ENCODE data around the gene TREX2. TPM values are rescaled to one million over a fixed set of nuclear protein-coding genes. Genes with fewer than 3 reads are reported as not detected.

Gene TREX2, protein sequence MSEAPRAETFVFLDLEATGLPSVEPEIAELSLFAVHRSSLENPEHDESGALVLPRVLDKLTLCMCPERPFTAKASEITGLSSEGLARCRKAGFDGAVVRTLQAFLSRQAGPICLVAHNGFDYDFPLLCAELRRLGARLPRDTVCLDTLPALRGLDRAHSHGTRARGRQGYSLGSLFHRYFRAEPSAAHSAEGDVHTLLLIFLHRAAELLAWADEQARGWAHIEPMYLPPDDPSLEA
- total RNA-seq = 1 to 10 TPM in 1 of 2 experiments, under 1 TPM in 1; 0.74 to 1.1 TPM

DNA sequence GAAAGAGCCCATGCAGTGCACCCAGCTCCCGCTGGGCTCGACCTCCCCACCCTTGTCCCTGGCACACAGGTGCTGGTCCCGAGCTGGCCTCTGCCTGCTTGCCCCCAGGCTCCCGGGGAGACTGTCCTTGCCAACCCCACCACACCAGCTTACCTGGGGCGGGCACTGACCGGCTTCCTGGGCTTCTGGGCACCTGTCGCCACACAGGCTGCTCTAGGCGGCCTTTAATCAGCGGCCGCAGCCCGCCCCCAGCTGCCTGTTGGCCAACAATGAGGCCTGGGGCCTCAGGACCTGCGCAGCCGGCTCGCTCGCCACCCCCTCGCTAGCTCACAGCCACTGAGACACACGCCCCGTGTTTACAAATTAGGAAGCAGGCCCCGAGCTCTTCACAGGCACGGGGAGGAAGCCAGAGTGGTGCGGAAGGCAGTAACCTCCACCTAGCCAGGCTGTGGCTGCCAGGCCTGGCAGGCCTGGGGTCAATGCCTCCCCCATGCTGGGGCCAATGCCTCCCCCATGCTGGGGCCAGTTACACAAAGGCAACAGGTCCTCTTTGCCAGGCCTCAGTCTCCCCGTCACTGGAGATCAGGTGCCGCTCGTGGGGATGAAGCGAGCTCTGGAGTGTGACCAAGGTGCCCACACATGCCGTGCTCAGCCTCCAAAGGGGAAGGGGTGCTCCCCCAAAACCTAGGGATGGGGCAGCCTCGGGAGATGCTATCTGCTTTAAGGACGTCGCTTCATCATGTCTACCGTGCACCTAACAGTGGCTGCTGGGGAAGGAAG is at the start of gene TREX2:
TSS of gene TREX2 (minus strand) at position 201 of the 780 bp plus-strand sequence. CDS start 626 bp downstream, outside the sequence.
- Mint-ChIP-seq H3K27ac (no peak within 1 kb of the TSS), H3K4me3 (no peak within 1 kb of the TSS), H3K9me3 (no peaks in the 10 kb centered on the region), H3K27me3 (no peaks in the 10 kb centered on the region), H3K4me1 (ENCODE audit: low read depth) (no peaks in the 10 kb centered on the region), H3K36me3 (no peaks in the 10 kb centered on the region)
- no peak for DNase-seq
- CTCF ChIA-PET = interaction anchor here (0.9 kb wide), 1 partner anchor 93 kb away, joined by 3 read pairs; no protein-coding TSS in a partner anchor
- POLR2A ChIA-PET = no interaction called here
- intact Hi-C loops (cut with micrococcal nuclease) = no loop called here

DNA sequence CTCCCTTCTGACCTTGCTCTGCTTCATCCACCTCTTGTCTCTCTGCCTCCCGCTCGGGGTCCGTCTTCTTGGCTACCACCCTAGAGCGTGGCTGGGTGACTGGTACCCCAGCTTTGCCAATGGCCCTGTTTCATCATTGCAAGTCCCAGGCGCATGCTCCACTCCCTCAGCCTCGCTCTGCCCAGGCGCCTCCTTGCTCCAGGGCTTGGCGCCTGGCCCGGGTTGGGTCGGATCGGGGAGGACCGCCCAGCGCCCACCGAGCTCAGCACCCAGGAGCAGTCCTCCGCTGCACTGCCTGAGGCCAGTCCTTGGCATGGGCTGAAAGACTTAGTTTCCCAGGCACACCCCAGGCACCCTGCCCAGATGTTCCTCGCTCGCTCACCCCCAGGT is 49.5 kb upstream of the TREX2 start:
- Mint-ChIP-seq H3K9me3 (no peaks in the 10 kb centered on the region), H3K27me3 (no peaks in the 10 kb centered on the region), H3K4me1 (ENCODE audit: low read depth) (peaks cover 2% of the 10 kb centered on the region), H3K4me3 (no peak overlapping the region), H3K27ac (no peak overlapping the region), H3K36me3 (no peaks in the 10 kb centered on the region)
- no peak for DNase-seq
- intact Hi-C loops (cut with micrococcal nuclease) = no loop called here
- CTCF ChIA-PET = no interaction called here
- POLR2A ChIA-PET = no interaction called here

DNA sequence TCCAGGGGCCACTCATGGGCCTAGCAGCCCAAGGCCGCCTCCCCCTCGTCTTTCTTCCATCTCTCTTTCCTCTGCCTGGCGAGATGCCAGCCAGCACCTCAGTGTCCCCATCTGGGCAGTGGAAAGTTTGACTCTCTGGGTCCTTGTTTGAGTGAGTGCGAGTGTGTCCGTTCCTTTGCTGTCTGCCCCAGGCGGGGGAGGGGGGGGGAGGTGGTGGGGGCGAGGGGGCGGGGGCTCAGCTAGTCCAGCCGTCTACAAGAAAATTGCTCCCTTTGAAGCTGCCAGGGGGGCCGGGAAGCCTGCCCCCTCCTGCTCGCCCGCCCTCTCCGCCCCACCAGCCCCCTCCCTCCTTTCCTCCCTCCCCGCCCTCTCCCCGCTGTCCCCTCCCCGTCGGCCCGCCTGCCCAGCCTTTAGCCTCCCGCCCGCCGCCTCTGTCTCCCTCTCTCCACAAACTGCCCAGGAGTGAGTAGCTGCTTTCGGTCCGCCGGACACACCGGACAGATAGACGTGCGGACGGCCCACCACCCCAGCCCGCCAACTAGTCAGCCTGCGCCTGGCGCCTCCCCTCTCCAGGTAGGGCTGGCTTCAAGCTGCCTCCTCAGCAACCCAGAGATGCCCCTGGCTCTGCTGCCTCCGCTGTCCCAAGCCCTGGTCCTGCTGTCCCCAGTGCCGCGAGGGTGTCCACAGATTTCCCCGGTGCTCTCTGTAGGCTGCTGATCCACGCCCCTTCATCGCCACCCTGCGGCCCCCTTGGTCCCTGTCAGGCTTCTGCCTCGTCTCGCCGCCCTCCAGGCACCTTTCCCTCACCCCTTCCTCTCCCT is 48.9 kb upstream of the TREX2 start, which contains the start of gene BGN:
TSS of gene BGN (plus strand) at position 440 of the 821 bp plus-strand sequence. CDS start 9,652 bp downstream, outside the sequence.
- H3K27me3 Mint-ChIP-seq = no peaks in the 10 kb centered on the region
- peaks cover 2% of the 10 kb centered on the region for H3K4me1 Mint-ChIP-seq (ENCODE audit: low read depth)
- H3K27ac Mint-ChIP-seq = no peak within 1 kb of the TSS
- CTCF ChIA-PET = no interaction called here
- intact Hi-C loops (cut with micrococcal nuclease) = no loop called here
- no peak within 1 kb of the TSS for H3K4me3 Mint-ChIP-seq
- H3K36me3 Mint-ChIP-seq = no peaks in the 10 kb centered on the region
- H3K9me3 Mint-ChIP-seq = no peaks in the 10 kb centered on the region
- POLR2A ChIA-PET = no interaction called here
- DNase-seq = peak; percentile 15

DNA sequence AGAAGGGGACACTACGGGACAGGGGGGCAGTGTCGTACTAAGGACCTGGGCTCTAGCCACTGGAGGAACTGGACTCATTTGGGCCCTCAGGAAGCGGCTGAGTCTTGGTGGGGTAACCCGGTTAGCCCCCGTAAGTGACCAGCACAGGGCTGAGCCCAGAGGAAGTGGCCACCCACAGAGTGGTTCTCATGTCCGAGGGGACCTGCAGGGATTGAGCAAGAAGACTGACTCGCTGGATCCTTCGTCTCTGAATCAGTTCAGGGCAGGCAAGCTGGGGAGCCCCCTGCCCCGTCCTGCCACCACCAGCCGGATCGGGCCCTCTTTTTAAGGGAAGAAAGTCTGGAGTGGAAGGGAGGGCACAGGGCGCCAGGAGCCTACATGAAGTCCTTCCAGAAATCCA is 48.2 kb upstream of the TREX2 start:
- ChIA-PET POLR2A (no interaction called here), CTCF (no interaction called here)
- H3K27me3 Mint-ChIP-seq = no peaks in the 10 kb centered on the region
- intact Hi-C loops (cut with micrococcal nuclease) = no loop called here
- no peak overlapping the region for H3K27ac Mint-ChIP-seq
- DNase-seq = no peak
- peaks cover 2% of the 10 kb centered on the region for H3K4me1 Mint-ChIP-seq (ENCODE audit: low read depth)
- no peak overlapping the region for H3K4me3 Mint-ChIP-seq
- H3K36me3 Mint-ChIP-seq = no peaks in the 10 kb centered on the region
- no peaks in the 10 kb centered on the region for H3K9me3 Mint-ChIP-seq

DNA sequence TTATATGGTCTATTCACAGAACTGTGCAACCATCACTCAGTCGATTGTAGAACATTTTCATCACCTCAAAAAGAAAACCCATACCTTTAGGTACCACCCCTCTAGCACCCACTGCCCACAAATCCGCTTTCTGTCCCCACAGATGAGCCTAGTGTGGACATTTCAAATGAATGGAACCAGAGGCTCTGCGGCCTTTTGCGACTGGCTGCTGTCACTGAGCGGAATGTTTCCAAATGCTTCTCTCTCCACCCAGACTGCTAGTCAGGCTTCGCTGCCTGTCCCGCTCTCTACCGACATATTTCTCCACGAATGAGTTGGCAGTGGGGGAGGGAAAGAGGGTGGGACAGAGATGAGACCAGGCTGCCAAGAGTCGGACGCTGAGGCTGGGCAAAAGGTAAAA is 47.2 kb upstream of the TREX2 start:
- CTCF ChIA-PET = no interaction called here
- no peak overlapping the region for H3K4me3 Mint-ChIP-seq

DNA sequence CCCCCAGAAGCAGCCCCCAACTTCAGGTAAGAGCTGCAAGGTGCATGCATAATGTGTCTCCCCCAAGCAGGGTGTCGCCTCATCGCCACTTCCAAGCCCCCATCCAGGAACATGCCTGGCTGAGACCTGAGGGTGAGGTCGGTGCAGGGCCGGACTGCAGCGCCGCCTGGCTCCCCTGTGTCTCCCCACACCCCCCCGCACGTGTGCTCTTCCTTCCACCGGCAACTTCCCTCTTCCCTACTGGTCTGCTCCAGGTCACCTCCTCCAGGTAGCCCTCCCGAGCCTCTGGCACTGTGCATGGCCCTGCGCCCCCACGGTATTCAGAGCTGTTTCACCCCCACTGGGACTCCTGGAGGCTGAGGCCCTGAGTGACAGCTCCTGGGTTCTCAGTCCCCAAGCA is 46.7 kb upstream of the TREX2 start:
- H3K4me3 Mint-ChIP-seq = no peak overlapping the region
- H3K4me1 Mint-ChIP-seq (ENCODE audit: low read depth) = peaks cover 2% of the 10 kb centered on the region
- POLR2A ChIA-PET = no interaction called here
- intact Hi-C loops (cut with micrococcal nuclease) = no loop called here
- H3K36me3 Mint-ChIP-seq = no peaks in the 10 kb centered on the region
- H3K9me3 Mint-ChIP-seq = no peaks in the 10 kb centered on the region
- H3K27me3 Mint-ChIP-seq = no peaks in the 10 kb centered on the region
- no peak overlapping the region for H3K27ac Mint-ChIP-seq
- DNase-seq = no peak
- CTCF ChIA-PET = interaction anchor here (0.9 kb wide), 1 partner anchor 14 kb away, joined by 3 read pairs; no protein-coding TSS in a partner anchor

More for the DNA sequence above, 47.2 kb upstream of the TREX2 start:
- Mint-ChIP-seq H3K27me3 (no peaks in the 10 kb centered on the region), H3K9me3 (no peaks in the 10 kb centered on the region), H3K27ac (no peak overlapping the region), H3K36me3 (no peaks in the 10 kb centered on the region), H3K4me1 (ENCODE audit: low read depth) (peaks cover 2% of the 10 kb centered on the region)
- POLR2A ChIA-PET = no interaction called here
- intact Hi-C loops (cut with micrococcal nuclease) = no loop called here
- no peak for DNase-seq

DNA sequence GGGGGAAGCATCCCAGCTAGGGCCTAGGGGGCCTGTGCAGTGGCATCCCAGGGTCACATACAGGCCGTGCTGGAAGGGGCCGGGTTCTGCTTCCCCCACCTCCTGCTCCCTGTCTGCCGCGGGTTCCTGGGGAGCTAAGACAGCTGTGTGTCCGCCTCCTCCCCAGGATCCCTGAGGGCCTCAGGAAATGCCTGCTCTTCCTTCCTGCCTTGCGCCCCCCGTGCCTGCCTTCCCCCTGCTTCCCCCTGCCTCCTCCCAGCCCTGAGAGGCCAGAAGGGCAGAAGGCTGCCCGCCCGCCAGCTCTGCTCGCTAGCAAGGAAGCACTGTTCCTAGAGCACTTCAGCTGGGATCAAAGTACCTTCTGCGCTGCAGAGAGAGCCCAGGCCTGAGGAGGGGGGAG is 46.1 kb upstream of the TREX2 start:
- Mint-ChIP-seq H3K27me3 (no peaks in the 10 kb centered on the region), H3K36me3 (no peaks in the 10 kb centered on the region), H3K9me3 (no peaks in the 10 kb centered on the region), H3K4me1 (ENCODE audit: low read depth) (peaks cover 2% of the 10 kb centered on the region), H3K27ac (no peak overlapping the region), H3K4me3 (no peak overlapping the region)
- ChIA-PET POLR2A (no interaction called here), CTCF (interaction anchor here (0.9 kb wide), 1 partner anchor 14 kb away, joined by 3 read pairs; no protein-coding TSS in a partner anchor)
- no peak for DNase-seq
- intact Hi-C loops (cut with micrococcal nuclease) = no loop called here

DNA sequence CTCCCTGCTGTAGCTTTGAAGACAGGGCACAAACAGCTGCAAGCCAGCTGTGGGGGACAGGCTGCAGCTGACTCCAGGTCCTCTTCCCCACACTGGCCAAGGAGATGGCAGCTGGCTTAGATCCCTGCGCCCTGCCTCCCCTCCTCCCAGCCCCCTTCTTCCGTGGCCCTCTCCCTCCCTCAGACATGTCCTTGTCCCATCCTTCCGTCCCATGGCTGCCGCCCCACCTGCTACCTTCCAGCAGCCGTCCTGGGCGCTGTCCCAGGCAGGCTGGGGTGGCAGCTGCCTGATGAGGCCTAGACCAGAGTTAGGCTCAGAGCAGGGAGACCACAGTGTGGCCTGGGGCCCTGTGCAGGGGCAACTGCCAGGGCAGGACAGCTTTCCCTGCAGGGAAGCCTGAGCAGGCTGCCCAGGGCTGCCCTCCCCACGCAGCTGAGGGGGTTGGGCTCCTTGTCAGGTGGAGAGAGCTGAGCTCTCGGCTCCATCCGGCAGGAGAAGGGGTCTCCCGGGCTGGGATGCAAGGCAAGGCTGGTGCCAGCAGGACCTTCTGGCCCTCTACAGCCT is 45.6 kb upstream of the TREX2 start:
- ChIA-PET CTCF (interaction anchor here (0.9 kb wide), 1 partner anchor 15 kb away, joined by 3 read pairs; no protein-coding TSS in a partner anchor), POLR2A (no interaction called here)
- Mint-ChIP-seq H3K27ac (no peak overlapping the region), H3K9me3 (no peaks in the 10 kb centered on the region), H3K4me1 (ENCODE audit: low read depth) (peaks cover 2% of the 10 kb centered on the region), H3K4me3 (no peak overlapping the region), H3K27me3 (no peaks in the 10 kb centered on the region), H3K36me3 (no peaks in the 10 kb centered on the region)
- intact Hi-C loops (cut with micrococcal nuclease) = no loop called here
- no peak for DNase-seq

DNA sequence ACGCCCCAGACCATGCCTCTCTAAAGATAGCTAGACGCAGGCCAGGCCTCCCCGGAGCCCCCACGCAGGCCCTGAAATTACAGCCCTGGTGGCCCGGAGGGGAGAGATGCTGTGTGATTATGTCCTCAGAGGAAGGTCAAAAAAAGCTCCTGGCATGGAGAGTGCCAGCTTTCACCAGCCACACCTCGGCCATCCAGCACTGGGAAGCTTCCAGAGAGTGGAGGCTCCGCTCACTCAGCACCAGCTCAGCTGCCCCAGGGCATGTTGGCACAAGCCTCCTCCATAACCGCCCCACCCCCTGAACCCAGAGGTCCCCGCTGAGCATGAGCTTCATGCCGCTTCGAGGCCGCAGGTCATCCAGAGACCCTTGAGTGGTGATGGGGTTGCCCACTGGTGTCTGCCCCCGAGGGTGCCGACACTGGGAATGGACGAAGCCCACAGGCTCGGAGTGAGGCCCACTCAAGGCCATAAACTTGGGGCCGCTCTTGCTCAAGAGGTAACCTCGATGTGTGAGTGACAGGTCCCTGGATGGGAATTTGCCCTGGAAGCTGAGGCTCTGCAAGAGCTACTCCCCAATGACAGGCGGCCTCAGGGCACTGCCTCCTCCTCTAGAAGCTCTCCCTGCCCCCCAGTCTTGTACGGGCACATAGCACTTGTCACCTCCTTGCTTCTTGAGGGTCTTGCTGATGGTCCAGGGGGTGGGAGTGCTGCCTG is 44.5 kb upstream of the TREX2 start:
- H3K4me3 Mint-ChIP-seq = no peak overlapping the region
- no peaks in the 10 kb centered on the region for H3K9me3 Mint-ChIP-seq
- intact Hi-C loops (cut with micrococcal nuclease) = no loop called here
- CTCF ChIA-PET = interaction anchor here (0.9 kb wide), 1 partner anchor 17 kb away, joined by 3 read pairs; no protein-coding TSS in a partner anchor
- no peak overlapping the region for H3K27ac Mint-ChIP-seq
- H3K36me3 Mint-ChIP-seq = no peaks in the 10 kb centered on the region
- no peak for DNase-seq
- peaks cover 2% of the 10 kb centered on the region for H3K4me1 Mint-ChIP-seq (ENCODE audit: low read depth)
- POLR2A ChIA-PET = no interaction called here
- no peaks in the 10 kb centered on the region for H3K27me3 Mint-ChIP-seq

DNA sequence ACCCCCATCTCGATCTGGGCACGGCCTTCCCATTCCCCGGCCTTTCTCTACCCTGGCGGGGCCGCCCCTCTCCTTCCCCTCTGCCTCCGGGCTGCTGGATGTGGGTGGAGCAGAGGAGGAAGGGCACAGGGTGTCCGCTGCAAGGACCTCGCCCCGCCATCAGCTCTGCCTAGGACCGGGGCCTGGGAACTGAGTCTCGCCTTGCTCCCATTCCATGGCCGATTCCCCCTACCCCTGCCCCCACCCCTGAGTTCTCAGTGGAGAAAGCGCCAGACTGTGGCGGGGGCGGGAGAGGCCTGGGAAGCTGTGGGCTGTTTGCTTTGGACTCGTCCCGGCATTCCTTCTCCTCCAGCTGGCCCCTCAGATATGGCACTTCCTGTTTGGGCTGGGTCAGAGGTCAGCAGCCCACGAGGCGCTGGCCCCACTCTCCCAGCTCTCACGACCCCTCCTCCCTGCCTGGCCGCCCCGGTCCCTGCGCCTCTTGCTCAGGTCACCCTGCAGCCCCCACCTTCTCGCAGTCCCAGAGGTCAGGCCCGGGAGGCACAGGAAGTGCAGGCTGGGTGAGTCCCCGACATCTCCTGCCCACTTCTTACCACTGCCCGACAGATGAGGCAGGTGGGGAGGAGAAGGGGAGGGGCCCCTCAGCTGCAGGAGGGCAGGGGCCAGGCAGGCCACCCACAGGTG is 42.5 kb upstream of the TREX2 start:
- Mint-ChIP-seq H3K36me3 (no peaks in the 10 kb centered on the region), H3K27ac (no peak overlapping the region), H3K4me3 (no peak overlapping the region), H3K27me3 (no peaks in the 10 kb centered on the region), H3K4me1 (ENCODE audit: low read depth) (no peaks in the 10 kb centered on the region), H3K9me3 (no peaks in the 10 kb centered on the region)
- no peak for DNase-seq
- ChIA-PET POLR2A (no interaction called here), CTCF (no interaction called here)
- intact Hi-C loops (cut with micrococcal nuclease) = no loop called here

DNA sequence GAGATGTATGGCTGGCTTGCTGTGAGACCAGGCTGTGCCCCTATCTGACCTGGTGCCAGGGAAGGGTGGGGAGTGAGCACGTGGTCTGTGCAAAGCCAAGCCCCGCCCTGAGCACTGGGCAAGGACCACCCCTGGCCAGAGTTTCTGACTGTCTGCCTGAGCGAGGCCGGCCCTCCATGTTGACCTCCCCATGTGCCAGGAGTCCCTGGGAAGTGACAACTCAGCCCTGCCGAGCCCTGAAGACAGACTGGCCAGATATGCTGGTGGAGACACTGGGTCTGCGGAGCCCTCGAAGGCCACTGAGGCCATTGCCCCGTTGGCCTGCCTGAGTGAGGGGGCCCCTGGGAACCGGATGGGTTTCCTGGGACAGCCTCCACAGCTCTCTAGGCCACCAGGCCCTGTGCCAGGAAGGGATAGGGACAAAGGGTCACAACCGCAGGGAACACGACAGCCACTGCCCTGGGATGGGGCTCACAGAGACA is 41.8 kb upstream of the TREX2 start:
- H3K9me3 Mint-ChIP-seq = no peaks in the 10 kb centered on the region
- CTCF ChIA-PET = no interaction called here
- DNase-seq = no peak
- POLR2A ChIA-PET = no interaction called here
- H3K27ac Mint-ChIP-seq = no peak overlapping the region
- no peak overlapping the region for H3K4me3 Mint-ChIP-seq
- no peaks in the 10 kb centered on the region for H3K27me3 Mint-ChIP-seq
- intact Hi-C loops (cut with micrococcal nuclease) = no loop called here
- no peaks in the 10 kb centered on the region for H3K4me1 Mint-ChIP-seq (ENCODE audit: low read depth)
- H3K36me3 Mint-ChIP-seq = no peaks in the 10 kb centered on the region
